ENCODE results near the gene HSPA5.
A peak's percentile ranks its signal among the peaks of the same experiment; 100 is the strongest.

HSPA5 gene

GRCh38 chr9:125189361-125190289, 51.5 kb downstream of the HSPA5 start, which contains the start of gene PPP6C:
PPP6C (minus strand) TSS chr9:125189803; CDS start chr9:125189718, 85 bp downstream.
- peak; percentile 95 for DNase-seq

DNA sequence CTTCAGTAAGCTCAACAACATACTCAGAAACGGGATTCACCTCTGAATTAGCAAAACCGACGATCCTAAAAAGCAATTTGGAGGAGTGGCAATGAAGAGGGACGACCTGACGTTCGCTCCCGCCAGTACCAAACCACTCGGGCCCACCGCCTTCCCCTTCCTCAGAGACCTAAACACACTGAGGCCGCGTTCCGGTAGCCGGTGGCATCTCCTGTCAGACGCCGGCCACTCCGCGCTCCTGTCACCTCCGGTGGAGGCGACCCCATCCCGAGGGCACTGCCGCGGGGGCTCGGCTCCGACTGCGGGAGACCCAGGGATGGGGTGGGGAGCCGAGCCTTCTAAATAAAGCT, 52.2 kb downstream of the HSPA5 start:
- DNase-seq: no peak

Measured in NCI-H1105 (cell line).